Neural progenitor cell (in vitro differentiated cells): ENCODE results near the gene FAM209A.

Source experiments
- EZH2 ChIP-seq: fragments of 200-600 bp; sonication (generic); IDR thresholded peaks from 2 replicates; pipeline ENCODE4 v1.6.1; 2017; ENCODE audit warnings: antibody characterized with exemption, mild to moderate bottlenecking, moderate library complexity
- EZH2phosphoT487 ChIP-seq: fragments of 200-600 bp; sonication (generic); IDR thresholded peaks from 2 replicates; pipeline ENCODE4 v1.6.1; 2017; ENCODE audit warnings: antibody characterized with exemption
- TF ChIP-seq, protein P1 (sequence below): fragments of 200-600 bp; sonication (generic); IDR thresholded peaks from 2 replicates; pipeline ENCODE4 v1.5.1; 2017; ENCODE audit warnings: antibody characterized with exemption, mild to moderate bottlenecking

DNA sequence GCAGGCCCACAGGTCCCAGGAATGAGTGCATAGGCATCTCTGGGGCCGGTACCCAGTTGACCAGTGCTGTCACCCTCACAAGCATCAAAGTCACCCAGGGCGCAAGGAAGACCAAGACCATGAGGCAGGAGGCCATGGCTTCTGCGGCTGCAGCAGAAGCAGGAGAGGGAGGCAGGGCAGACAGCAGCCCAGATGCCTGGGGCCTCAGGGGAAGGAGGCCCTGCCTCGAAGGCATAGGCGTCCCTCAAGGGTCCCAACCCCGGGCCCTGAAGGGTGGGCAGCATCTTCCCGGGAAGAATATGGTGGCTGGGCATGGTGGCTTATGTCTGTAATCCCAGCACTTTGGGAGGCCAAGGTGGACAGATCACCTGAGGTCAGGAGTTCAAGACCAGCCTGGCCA, 3.0 kb downstream of the FAM209A start:
- TF ChIP-seq, protein P1, sequence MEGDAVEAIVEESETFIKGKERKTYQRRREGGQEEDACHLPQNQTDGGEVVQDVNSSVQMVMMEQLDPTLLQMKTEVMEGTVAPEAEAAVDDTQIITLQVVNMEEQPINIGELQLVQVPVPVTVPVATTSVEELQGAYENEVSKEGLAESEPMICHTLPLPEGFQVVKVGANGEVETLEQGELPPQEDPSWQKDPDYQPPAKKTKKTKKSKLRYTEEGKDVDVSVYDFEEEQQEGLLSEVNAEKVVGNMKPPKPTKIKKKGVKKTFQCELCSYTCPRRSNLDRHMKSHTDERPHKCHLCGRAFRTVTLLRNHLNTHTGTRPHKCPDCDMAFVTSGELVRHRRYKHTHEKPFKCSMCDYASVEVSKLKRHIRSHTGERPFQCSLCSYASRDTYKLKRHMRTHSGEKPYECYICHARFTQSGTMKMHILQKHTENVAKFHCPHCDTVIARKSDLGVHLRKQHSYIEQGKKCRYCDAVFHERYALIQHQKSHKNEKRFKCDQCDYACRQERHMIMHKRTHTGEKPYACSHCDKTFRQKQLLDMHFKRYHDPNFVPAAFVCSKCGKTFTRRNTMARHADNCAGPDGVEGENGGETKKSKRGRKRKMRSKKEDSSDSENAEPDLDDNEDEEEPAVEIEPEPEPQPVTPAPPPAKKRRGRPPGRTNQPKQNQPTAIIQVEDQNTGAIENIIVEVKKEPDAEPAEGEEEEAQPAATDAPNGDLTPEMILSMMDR = no peak
- TF ChIP-seq EZH2 (no peak), EZH2phosphoT487 (no peak)
